Activated CD4-positive, alpha-beta T cell treated with anti-CD3 and anti-CD28 coated beads for 1 hour (primary cell): ENCODE data around the gene NUP37.
"Not testable (repeated sequence)": the region's sequence is repeated elsewhere in the genome, so short reads cannot be mapped to it uniquely, and the experiment has no call there.

Experiments
- DNase-seq: peaks from one replicate; pipeline ENCODE4 v3.0.0-alpha.2; 2020

Gene NUP37

DNA sequence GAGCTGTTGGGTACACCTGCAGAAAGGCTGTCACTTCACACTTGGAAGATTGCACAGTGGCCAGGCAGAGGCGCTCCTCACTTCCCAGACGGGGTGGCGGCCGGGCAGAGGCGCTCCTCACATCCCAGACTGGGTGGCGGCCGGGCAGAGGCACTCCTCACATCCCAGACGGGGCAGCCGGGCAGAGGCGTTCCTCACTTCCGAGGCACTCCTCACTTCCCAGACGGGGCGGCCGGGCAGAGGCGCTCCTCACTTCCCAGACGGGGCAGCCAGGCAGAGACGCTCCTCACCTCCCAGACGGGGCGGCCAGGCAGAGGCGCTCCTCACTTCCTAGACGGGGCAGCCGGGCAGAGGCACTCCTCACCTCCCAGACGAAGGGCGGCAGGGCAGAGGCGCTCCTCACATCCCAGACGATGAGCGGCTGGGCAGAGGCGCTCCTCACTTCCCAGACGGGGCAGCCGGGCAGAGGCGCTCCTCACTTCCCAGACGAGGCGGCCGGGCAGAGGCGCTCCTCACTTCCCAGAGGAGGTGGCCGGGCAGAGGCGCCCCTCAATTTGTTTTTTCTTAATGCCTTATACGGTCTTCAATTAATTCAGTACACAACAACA, 30.6 kb downstream of the NUP37 start:
- DNase-seq = not testable (repeated sequence)

DNA sequence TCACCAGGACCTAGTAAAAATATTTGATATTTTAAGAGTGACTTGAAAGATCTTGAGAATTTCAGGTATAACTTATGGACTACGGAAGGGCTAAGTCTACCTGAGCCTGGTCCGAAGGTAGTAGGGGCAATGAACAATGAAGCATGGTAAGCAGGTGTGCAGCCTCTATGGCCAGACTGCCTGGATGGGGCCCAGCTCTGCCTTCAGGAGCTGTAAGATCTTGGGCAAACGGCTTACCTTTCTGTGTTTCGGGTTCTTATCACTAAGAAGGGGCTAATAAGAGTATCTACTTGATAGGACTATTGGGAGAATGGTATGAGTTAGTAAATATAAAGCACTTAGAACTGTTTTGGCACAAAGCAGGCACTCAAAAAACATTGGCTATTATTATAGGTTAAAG, 39.1 kb downstream of the NUP37 start:
- DNase-seq = no peak

DNA sequence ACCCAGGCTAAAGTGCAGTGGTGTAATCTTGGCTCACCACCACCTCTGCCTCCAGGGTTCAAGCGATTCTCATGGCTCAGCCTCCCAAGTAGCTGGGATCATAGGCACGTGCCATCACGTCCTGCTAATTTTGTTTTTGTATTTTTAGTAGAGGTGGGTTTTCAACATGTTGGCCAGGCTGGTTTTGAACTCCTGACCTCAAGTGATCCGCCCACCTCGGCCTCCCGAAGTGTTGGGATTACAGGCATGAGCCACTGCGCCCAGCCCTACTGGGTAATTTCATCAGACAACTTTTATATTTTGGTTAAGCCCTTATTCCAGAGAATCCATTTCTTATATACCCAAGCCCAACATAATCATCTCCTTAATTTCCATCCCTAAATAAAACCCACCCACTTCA, 47.8 kb downstream of the NUP37 start:
- DNase-seq = not testable (repeated sequence)

DNA sequence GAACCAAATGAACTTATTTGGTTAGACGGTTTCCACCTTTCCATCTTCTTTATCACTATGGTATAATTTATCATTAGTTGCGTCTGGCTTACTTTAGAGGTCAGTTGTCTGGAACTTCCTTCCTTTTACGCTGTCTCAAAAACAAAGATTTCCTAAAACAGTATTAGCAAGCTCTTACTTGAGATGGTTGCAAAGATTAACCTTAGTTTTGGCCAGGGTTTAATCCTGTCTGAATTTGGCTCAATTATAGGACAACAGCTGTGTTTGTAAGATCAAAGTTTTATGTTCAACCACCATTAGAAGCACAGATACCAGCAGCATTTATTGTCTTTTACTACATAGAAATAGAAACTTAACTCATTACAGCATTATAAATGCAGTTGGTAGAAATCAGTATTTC, 50.2 kb downstream of the NUP37 start:
- no peak for DNase-seq

DNA sequence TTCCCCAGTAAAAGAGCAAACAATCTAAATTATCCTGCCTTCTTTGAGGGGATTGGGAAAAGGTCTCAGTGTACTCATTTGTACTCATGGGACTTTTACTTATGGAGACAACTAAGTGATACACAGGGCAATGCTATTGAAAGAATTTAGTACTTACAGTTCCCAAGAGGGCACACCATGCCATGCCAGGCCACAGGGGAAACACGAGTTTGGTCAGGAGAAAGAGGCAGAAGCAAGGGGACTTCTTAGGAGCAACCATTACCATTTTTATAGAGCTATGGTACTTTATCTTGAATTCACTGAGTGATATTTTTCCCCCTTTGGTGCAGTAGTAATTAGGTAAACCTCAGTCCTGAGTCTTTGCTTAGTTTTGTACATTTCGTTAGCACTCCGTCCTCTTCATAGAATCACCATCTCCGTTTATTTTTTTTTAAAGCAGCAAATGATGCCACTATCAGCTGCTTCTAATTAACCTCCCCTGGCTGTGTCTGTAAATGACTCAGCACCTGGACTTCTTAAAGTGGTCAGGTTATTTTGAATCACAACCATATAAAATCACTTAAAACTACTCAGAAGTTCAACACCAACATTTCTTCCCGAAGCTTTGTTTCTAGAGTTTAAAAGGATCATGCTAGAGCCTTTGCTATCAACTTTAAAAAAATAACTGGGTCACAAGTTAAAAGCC, 52.2 kb downstream of the NUP37 start:
- no peak for DNase-seq

DNA sequence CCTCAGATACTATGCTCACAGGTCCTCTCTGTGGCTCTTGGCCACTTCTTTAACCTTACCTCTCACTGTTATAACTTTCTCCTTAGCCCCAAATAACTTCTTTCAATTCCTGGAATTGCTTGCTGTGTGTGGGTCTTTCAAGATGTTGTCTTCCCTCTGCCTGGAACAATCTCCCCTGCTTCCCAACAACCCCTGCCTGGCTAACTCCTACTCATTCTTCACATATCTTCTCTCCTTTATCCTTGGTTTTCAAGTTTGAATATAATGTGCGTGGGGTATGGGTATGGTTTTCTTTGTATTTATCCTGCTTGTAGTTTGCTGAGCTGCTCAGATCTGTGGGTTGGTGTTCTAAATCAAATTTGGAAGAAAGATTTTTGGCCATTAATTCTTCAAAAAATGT, 55.4 kb downstream of the NUP37 start:
- DNase-seq = no peak

DNA sequence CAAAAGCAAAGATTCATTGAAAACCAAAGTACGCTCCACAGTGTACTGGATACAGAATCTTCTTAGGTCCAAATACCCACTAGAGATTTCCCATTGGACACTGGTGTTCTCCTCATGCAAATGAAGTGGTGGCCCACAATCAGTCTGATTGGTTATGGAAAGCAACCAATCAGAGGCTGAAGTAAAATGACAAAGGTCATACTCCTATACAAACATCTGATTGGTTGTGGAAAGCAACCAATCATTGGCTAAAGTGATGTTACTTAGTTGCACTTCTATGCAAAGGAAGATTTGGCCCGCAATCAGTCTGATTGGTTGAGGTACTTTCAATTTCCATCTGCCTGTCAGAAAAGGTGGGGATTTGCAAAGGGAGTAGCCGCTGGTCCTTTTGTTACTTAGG, 56.8 kb downstream of the NUP37 start:
- no peak for DNase-seq

DNA sequence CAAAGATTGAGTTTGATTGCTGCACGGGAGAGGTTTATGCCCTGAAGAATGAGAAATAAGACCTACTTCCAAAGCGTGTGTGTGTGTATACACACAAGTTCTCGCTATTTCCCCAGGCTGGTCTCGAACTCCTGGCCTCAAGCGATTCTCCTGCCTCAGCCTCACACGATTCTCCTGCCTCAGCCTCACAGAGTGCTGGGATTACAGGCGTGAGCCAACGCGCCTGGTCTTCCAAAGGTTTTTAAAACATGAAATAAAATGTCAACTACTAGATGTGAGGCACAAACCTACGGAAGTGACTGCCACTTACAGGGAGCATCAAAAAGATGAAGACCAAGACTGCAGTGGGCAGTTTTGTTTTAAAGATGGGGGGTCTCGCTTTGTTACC, 57.5 kb downstream of the NUP37 start:
- no peak for DNase-seq

DNA sequence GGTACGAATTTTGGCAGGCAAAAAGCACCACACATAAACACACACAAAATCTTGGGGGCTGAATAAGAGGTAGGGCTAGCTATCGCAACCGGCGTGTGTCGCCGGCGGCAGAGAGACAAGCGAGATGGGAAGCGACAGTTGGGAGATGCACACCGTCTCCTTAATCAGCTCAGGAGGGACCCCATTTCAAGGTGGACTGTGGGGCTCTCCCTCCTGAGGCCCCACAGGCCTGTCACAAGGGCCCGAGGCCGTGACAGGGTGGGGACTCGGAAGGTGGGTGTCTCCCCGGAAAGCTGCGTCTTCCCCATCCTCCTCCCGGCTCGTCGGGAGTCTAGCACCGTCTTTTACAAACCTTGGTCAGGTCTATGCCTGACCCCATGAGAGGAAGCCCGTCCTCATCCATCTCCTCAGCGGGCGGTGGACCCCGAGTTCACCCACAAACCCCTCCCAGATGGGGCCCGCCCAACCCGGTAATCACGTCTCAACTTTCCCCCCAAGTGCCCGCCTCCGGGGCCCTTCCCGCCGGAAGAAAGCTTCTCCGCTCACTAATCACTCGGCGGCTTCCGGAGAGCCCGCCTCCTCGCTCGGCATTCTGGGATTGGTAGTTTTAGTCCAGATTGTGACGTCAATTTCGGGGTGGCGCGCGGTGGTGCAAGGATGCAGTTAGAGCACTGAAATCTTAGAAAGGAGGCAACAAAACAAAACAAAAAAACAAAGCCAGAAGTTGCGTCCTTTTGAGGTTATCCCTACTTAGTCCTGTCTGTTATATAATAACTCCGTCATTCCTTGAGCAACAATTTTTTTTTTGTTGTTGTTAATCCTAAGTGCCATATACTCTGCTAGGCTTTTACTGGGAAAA, 58.1 kb downstream of the NUP37 start, which contains the start of gene WASHC3:
Gene WASHC3 (minus strand): TSS at position 432 of the 859 bp plus-strand sequence. CDS start 29 bp downstream, at position 403.
- DNase-seq = peak; percentile 91

DNA sequence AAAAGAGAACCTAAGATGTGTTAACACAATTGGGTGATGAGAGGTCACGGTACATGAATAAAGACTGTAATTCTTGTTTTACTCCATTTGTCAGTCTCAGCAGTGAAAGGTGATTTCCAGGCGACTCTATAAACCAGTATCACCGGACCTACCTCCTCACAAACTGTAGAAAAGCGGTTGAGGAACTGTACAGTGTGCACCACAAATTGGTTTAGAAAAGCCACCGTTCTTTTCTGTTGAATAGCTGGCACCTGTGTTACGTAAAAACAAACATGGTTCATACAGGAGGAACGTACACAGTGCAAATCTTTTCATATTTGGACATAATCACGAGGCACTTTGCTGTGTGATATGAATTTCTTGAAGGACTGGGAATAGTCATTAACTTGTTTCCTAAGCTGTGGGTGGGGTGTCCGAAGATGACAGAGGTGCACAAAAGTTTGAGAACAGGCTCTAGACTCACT, 58.8 kb downstream of the NUP37 start:
- DNase-seq = no peak

DNA sequence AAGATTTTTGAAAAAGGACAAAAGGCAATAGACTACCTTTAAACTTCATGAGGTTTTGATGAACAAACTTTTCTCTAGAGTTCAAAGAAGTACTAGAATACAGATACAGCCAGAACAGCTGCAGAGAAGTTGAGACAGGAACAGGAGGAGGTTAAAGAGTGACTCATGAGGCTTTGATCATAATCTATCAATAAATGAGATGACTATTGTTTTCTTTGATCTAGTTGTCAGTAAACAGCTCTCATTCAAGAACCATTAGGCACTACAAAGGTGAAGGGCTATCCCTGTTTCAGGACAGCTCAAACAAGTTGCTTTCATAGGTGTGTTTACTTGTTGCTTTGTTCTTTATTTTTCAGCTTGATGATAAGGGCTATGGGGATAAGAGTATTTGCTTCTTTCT, 60.6 kb downstream of the NUP37 start:
- no peak for DNase-seq

DNA sequence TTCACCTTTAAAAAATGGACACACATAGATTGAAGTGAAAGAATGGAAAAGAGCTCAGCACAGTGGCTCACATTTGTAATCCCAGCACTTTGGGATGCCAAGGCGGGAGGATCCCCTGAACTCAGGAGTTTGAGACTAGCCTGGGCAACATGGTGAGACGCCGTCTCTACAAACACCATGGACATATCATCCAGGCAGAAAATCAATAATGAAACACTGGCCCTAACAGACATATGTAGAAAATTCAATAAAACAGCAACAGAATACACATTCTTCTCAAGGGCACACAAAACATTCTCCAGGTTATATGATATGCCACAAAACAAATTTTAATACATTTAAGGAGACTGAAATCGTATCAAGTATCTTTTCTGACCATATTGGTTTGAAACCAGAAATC, 65.6 kb downstream of the NUP37 start:
- DNase-seq = no peak

DNA sequence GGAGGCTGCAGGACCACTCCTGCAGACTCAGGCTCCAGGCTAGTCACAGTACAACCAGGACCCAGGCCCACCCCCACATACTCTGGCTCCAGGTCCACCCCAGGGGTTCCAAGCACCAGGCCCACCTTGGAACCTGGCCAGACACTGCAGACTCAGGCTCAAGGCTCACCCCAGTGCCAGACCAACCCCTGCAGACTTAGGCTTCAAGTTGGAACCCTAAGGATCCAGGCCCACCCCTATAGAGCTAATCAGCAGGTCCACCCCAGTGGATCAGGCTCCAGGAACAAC, 66.9 kb downstream of the NUP37 start:
- no peak for DNase-seq

DNA sequence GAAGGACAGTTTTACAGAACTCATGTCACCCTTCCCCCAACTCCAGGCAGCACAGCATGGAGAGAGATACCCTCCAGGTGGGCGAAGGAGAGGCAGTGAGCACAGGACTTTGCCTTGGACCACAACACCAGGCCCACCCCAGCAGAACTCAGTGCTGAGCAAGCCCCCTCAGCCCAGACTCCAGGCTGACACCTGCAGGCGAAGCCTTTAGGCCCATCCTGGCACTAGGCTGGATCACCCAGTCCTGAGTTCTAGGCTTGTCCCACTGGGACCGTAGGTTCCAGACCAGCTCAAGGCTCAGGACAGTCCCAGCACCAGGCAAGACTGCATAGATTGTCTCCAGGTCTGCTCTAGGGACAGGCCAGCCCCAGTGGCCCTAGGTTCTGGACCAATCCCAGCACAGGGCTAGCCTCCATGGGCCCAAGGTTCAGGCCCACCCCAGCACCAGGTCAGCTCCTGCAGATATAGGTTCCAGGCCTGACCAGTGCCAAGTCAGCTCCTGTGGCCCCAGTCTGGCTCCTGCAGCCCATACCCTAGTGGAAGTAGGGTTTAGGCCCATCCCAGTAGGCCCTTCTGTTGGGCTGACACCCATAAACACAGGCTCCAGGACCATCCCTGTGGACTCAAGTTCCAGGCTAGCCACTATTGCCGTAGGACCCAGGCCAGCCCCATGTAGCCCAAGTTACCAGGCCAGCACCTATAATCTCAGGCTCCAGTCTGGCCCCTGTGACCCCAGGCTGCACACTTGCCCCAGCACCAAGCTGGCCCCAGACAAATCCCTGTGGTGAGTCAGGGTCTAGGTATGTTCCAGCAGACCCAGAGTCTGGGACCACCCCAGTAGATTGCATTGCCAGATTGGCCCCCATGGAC, 67.5 kb downstream of the NUP37 start:
- DNase-seq = no peak

DNA sequence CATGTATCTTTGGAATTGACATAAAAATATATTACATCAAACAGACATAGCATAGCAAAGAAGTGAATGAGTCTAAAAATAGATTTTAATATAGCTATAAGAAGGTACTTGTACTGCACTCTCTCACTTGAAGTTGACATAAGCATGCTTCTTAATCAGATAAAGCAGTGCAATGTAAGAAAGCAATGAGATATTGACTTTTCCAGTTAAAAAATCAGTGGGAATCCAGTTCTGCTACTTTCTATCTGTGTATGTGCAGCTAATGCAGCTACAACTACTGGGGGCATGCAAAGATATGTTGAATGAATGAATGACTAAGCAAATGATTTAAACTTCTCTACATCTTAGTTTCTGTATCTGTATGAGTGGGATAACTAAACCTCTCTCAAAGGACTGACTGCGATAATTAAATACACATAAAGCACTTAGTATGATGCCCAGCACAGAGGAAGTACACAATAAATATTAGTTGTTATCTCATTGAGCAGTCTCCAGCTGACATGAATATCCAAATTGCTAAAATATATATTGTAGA, 68.4 kb downstream of the NUP37 start:
- DNase-seq = no peak

DNA sequence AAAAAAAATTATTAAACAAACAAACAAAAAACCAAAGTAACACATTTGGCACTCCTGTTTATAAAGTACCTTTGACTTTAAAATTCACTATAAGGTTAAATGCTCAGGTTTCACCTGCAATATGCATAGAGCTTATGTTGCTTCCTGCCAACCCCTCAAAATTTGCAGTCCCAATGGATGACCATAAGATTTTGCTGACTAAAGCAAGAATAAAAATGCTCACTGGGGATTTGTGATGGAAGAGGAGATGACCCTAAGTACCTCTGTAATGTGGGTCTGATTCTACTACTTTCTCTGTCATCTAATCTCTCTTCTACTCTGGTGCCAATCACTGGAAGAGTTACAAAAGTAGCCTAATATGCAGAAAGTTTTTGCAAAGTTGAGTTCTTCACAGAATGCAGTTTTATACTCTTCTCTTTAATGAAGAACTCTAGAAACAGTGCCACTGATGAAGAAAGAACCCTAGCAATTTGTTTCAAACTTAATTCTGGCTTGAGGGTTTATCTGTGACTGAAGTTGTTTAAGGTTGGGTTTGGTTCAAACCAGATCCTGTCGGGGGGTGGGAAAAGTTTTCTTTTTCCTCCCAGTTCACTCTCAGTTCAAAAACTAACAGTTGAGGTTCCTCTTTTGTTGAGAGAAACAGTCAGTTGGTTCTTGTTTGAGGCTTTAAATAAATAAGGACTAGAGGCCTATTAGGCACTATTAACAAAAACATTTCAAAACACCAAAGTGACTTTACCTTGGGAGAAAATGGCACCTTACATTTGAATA, 69.1 kb downstream of the NUP37 start:
- no peak for DNase-seq

DNA sequence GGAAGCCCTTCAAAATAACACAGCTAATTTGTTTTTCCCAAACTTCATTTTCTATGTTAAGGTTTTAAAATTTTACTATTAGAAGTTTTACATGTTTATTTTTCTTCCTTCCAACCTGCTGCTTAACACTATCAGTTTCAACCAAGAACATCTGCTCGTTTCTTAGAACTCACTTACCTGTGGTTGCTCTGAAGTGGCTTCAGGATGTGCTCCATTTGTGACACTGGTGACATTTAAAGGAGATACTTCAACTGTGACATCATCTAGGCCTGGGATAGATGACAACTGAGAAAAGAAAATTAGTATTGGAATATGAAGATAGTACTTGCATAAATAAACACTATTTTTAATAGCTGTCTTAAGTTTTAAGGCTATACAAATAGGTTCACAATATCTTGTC, 76.0 kb downstream of the NUP37 start:
- no peak for DNase-seq

DNA sequence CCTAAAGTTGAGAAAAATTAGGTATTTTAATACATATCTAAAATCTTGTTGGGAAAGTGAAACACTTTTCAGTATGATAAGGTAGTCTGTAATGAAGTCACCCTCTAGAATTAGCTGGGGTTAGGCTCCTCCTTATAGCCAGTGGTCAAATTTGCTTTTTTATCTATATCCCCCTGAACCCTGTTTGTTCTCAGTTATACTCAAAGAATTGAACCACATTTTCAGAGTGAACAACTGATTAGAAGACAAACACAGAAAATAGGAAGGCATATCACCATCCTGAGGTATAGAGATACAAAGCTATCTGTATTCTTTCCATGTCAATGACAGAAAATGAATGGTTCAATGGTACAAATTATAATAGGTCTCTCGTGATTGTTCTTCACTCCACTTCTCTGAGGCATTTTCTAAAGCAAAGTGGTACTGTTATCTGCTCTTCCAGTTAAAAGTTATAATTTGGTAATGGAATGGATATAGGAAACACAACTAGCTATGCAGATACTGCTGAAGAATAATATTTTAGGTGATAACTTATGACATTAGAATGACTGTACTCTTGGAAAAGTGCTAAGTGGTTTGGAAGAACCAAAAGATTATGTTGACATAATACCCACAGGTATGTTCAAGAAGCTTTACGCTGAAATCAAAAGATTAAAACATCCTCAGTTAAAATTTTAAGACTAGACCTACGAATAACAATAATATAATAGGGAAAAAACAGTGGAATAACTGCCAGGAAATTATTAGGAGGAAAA, 85.7 kb downstream of the NUP37 start:
- DNase-seq = no peak

DNA sequence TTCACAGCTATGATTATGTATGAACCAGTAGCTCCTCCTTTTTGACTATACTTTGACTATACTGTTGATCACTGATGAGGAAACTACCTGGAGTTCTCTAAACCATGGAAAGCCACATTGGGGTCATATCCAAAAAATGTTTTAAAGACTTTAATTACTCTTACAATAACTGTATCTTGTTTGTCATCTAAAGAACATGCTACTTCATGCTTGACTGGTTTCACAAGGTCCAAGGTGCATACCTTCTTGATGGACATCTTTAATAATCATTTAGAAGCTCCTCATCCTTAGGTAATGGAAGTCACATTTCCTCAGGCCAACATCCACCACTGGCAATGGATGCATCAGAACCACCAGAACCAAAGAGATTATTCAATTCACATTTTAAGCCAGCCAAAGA, 88.1 kb downstream of the NUP37 start:
- no peak for DNase-seq

DNA sequence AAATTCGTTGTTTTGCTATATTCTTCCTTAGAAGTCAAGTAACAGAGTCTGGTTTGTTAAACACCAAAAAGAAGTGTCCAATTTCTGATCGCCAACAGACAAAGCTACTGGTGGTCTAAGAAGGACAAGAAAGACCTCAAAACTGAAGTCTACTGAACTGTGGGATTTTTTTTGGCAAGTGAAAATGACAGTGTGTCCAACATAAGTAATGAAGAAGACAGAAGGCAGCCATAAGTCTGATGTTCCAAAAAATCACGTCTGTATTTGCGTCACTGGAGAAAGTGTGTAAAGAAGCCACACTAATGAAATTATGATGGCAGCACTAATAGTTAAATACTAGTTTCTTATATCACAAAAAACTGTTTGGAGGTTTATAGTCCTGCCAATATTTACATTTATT, 90.8 kb downstream of the NUP37 start:
- DNase-seq = no peak

DNA sequence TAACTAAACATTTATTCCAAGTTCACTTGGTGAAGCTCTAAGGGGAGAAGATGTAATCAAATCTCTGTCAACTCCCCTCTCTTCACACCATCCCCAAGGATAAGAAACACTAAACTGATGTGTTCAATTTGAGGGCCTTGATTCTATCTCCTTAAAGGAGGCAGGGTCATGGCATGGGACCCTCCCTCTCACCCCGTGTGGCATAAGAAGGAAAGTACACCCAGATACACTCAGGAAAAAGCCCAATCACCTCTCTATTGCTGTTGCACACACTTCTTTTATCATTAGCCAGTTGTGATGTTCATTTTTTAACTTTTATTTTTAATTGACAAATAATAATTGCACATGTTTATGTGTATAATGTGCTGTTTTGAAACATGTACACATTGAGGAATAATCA, 93.2 kb downstream of the NUP37 start:
- DNase-seq = no peak
